Measurements from ENCODE around the gene USP40. TPM values are rescaled to one million over a fixed set of nuclear protein-coding genes. Genes with fewer than 3 reads are reported as not detected.

The USP40 gene
- total and polyA plus RNA-seq, 10 donors = 11.4 to 57.3 (median 38.1) TPM

GRCh38 chr2:233435436-233436190 is 131.0 kb downstream of the USP40 start:
- Histone ChIP-seq H3K4me3 (no peak overlapping the region), H3K9me3 (no peaks in the 10 kb centered on the region), H3K4me1 (peaks cover 0 to 22% (median 7%) of the 10 kb centered on the region in 6 donors), H3K27ac (no peak overlapping the region), H3K36me3 (peaks cover 0 to 65% (median 55%) of the 10 kb centered on the region in 6 donors), H3K27me3 (replicated peaks in 1 of 7) (no peaks in the 10 kb centered on the region)
- intact Hi-C loops (cut with DNase I; ENCODE audit: low total_unique reads) = no loop called here
- DNase-seq = no peak
- WGBS, 5 donors = 95 to 96% (median 96%) methylated on average over 17 to 18 of the region's 18 CpGs
- TF ChIP-seq POLR2A (IDR thresholded peaks at IDR 0.05) (no peak), POLR2AphosphoS5 (IDR thresholded peaks at IDR 0.05) (no peak), CTCF (IDR thresholded peaks at IDR 0.05 in 8 of 11, conservative IDR thresholded peaks at IDR 0.05 in 3 of 11) (no peak)

- peak; percentile 59 for DNase-seq
- intact Hi-C loops (cut with DNase I; ENCODE audit: low total_unique reads) = no loop called here
- Histone ChIP-seq H3K4me3 (no peak overlapping the region), H3K4me1 (peaks cover 0 to 29% (median 7%) of the 10 kb centered on the region in 6 donors), H3K27ac (no peak overlapping the region), H3K9me3 (no peaks in the 10 kb centered on the region), H3K27me3 (replicated peaks in 1 of 7) (no peaks in the 10 kb centered on the region), H3K36me3 (peaks cover 0 to 57% (median 48%) of the 10 kb centered on the region in 6 donors)
- WGBS, 5 donors = 77 to 82% (median 78%) methylated on average over 18 of the region's 18 CpGs
- TF ChIP-seq CTCF (IDR thresholded peaks at IDR 0.05 in 8 of 11, conservative IDR thresholded peaks at IDR 0.05 in 3 of 11) (no peak), POLR2AphosphoS5 (IDR thresholded peaks at IDR 0.05) (peak in 1 of 3 donors; percentile 30), POLR2A (IDR thresholded peaks at IDR 0.05) (no peak)
Observed at GRCh38 chr2:233434666-233435330, 131.8 kb downstream of the USP40 start.

GRCh38 chr2:233433794-233434193 is 132.8 kb downstream of the USP40 start:
- peaks cover 0 to 47% (median 41%) of the 10 kb centered on the region in 6 donors for H3K36me3 ChIP-seq
- no peaks in the 10 kb centered on the region for H3K9me3 ChIP-seq
- H3K27ac ChIP-seq = no peak overlapping the region
- no peak overlapping the region for H3K4me3 ChIP-seq
- peaks cover 0 to 28% (median 5%) of the 10 kb centered on the region in 6 donors for H3K4me1 ChIP-seq
- intact Hi-C loops (cut with DNase I; ENCODE audit: low total_unique reads) = no loop called here
- DNase-seq = no peak
- WGBS, 5 donors = 84 to 93% (median 88%) methylated on average over 1 of the region's 1 CpG
- H3K27me3 ChIP-seq (replicated peaks in 1 of 7) = no peaks in the 10 kb centered on the region
- TF ChIP-seq POLR2AphosphoS5 (IDR thresholded peaks at IDR 0.05) = no peak
- TF ChIP-seq CTCF (IDR thresholded peaks at IDR 0.05 in 8 of 11, conservative IDR thresholded peaks at IDR 0.05 in 3 of 11) = no peak

GRCh38 chr2:233433029-233433428 is 133.6 kb downstream of the USP40 start:
- no peaks in the 10 kb centered on the region for H3K9me3 ChIP-seq
- H3K27me3 ChIP-seq (replicated peaks in 1 of 7) = no peaks in the 10 kb centered on the region
- DNase-seq = no peak
- no peak overlapping the region for H3K4me3 ChIP-seq
- intact Hi-C loops (cut with DNase I; ENCODE audit: low total_unique reads) = no loop called here
- 91 to 100% (median 97%) methylated on average over 2 of the region's 2 CpGs for WGBS, 5 donors
- TF ChIP-seq POLR2AphosphoS5 (IDR thresholded peaks at IDR 0.05) (no peak), POLR2A (IDR thresholded peaks at IDR 0.05) (no peak), CTCF (IDR thresholded peaks at IDR 0.05 in 8 of 11, conservative IDR thresholded peaks at IDR 0.05 in 3 of 11) (no peak)
- H3K4me1 ChIP-seq = peaks cover 0 to 29% (median 5%) of the 10 kb centered on the region in 6 donors
- H3K27ac ChIP-seq = no peak overlapping the region
- peaks cover 0 to 39% (median 33%) of the 10 kb centered on the region in 6 donors for H3K36me3 ChIP-seq

Data from spleen (tissue), 11 donors.